ELR (cell line): ENCODE data around the gene PFKFB3.

Source experiments
- DNase-seq: peaks from one replicate; pipeline ENCODE4 v3.0.0-alpha.2; 2015; ENCODE audit warnings: low read depth

PFKFB3 gene

DNA sequence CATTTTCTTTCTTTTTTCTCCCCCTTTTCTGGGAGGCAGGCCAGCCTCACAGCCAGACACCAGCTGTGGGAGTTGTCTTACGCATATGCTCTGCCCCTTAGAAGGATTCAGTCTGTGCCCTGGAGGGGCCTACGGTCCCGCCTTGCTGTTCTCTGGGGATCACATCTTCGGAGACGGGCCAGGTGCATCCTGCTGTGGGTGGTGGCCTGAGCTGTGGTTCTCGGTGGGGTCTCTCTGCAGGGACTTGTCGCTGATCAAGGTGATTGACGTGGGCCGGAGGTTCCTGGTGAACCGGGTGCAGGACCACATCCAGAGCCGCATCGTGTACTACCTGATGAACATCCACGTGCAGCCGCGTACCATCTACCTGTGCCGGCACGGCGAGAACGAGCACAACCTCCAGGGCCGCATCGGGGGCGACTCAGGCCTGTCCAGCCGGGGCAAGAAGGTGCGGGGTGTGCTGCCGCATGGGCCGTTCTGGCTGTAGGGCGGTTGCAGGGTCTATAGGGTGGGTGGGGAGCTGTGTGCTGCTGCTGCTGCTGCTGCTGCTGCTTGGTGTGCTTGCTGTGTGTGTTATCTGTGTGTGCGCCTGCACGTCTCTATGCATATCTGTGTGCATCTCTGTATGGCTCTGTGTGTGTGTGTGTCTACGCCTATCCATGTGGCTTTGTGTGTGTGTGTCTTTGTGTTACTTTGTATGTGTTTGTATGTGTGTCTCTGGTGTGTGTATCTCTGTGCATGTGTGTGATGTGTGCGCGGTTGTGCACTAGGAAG is 17.9 kb downstream of the PFKFB3 start:
- DNase-seq, result no peak

GRCh38 chr10:6221192-6221940 is 18.6 kb downstream of the PFKFB3 start:
- DNase-seq, result no peak

GRCh38 chr10:6221971-6222751 is 19.4 kb downstream of the PFKFB3 start:
- DNase-seq, result peak; percentile 81

DNA sequence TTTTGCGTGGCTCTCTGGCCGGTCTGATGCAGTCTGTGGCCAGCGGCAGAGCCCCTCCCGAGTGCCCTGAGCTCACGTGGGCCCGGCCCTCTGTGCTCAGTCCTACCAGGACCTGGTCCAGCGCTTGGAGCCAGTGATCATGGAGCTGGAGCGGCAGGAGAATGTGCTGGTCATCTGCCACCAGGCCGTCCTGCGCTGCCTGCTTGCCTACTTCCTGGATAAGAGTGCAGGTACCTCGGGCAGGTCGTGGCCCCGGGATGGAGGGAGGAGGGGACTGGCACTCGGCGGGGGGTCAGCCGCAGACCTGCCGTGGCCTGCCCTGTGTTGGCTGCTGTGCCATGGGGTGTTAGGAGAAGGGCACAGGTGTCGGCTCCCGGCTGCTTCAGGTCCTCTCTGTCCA is 20.0 kb downstream of the PFKFB3 start:
- DNase-seq, result no peak

DNA sequence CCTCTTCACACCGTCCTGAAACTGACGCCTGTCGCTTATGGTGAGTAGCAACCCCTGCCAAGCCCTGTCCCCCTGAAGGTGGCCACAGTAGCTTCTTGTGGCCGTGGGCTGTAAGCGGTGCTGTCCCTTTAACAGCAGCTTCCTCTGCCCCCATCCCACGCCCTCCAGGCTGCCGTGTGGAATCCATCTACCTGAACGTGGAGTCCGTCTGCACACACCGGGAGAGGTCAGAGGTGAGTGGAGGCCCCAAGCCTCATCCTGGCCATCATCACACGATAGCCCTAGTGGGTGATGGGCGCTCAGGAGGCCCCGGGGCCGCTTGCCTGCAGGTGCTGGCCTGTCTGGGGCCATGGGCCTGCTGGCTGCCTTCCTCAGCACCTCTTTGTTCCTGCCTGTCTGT is 21.2 kb downstream of the PFKFB3 start:
- no peak for DNase-seq

DNA sequence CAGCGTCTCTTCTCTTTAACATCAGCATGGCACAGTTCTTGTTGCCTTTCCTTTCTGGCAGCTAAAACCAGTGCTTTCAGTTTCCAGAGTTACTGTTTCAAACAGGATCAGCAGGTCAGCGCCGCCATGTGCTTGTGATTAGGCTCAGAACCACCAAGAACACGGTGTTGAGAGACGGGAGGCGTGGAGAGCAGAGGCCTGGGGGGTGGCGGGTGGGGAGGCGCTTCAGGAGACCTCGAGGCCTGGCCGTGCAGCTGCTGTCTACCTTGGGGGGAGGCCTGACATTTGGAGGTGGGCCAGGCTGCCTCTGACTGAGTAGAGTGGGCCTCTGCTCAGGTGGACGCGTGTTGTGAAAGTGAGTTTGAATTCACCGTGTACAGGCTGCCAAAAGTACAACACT is 22.0 kb downstream of the PFKFB3 start:
- DNase-seq, result no peak

GRCh38 chr10:6225263-6225814 is 22.6 kb downstream of the PFKFB3 start:
- no peak for DNase-seq

GRCh38 chr10:6226216-6226615 is 23.5 kb downstream of the PFKFB3 start:
- no peak for DNase-seq

GRCh38 chr10:6227346-6227745 is 24.6 kb downstream of the PFKFB3 start:
- DNase-seq, result no peak

DNA sequence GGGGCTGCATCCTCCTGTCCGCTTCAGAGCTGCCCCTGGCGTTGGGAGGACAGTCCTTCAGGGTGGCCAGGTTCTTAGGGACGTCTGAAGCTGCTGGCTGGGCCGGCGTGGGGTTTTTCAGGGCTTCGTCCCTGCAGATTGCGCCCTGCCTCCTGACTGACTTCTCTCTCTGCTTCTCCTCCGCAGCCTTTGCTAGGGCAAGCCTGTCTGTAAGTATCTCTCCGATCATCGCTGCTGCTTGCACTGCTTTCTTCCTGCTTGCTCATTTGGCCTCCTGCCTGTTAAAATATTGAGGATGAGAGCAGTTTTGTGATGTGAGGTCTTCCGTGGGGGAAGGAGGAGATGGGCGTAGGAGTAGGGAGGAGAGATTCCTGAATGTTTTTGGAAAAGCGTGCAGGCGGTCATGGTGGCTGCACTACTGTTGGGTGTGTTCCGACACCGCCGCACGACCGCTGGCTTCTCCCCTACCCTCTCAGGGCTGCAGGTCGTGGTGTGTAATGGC is 25.3 kb downstream of the PFKFB3 start:
- no peak for DNase-seq

- DNase-seq, result no peak
Observed at GRCh38 chr10:6228647-6229046, 25.9 kb downstream of the PFKFB3 start.

DNA sequence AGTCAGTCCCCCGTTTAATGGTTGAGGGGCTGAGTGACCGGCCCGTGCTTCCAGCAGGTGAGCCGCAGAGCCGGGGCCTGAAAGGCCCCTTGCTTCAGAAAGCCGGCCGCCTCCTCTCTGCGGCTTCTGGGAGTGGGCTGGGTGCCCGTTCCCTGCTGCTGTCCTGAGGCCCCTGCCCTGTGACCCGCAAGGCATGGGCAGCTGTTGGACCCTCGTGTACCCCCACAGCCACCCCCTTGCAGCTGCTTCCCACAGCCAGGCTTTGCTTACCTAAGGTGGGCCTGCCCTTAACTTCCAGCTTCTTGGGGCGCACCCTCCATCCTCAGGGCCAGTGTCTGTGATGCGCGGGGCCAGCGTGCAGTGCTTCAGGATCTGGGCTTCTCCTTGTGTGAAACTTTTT is 26.6 kb downstream of the PFKFB3 start:
- DNase-seq, result no peak

DNA sequence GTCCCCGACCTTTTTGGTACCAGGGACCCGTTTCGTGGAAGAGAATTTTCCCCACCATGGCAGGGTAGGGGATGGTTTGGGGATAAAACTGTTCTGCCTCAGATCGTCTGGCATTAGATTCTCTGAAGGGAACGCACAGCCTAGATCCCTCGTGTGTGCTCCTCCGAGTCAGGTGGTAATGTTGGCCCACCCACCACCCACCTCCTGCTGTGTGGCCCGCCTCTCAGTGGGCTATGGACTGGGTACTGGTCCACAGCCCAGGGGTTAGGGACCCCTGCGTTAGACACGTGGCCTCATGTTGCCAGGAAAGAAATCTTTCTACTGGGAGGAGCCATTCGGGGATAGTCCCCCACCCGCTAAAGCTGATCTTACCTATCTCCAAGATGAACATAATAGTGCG is 27.0 kb downstream of the PFKFB3 start:
- DNase-seq, result no peak

- no peak for DNase-seq
Observed at GRCh38 chr10:6230315-6230714, 27.6 kb downstream of the PFKFB3 start.

DNA sequence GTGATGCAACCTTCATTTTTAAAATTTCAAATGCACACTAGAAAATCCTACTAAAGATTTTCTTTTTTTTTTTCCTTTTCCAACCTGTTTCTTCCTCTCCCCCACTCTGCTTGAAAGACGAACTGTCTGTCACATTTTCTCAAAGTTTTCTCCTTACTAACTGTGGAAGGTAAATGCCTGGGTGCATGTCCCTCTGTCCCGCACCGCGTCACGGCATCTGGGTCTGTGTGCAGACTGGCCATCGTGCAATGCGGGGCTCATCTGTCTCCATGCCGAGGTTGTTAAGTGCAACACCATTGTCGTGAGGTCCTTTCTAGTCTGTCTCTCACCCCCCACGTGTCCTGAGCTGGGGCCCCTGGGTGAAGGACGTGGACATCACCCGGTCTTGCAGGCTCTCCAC is 28.4 kb downstream of the PFKFB3 start:
- DNase-seq, result no peak

DNA sequence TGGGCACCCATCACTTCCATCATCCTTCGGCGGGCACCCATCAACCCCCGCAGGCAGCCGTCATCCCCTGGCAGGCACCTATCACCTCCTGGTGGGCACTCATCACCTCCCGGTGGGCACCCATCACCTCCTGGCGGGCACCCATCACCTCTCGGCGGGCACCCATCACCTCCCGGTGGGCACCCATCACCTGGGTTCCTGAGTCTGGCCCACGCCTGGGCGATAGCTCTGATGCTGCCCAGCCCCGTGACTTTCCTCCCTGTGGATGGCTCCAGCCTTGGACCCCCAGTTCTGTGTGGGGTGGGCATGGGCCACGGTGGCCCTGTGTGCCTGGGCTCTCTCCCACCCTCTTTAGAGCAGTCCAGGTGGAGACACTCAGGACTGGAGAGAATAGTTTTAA is 29.0 kb downstream of the PFKFB3 start:
- DNase-seq, result no peak

DNA sequence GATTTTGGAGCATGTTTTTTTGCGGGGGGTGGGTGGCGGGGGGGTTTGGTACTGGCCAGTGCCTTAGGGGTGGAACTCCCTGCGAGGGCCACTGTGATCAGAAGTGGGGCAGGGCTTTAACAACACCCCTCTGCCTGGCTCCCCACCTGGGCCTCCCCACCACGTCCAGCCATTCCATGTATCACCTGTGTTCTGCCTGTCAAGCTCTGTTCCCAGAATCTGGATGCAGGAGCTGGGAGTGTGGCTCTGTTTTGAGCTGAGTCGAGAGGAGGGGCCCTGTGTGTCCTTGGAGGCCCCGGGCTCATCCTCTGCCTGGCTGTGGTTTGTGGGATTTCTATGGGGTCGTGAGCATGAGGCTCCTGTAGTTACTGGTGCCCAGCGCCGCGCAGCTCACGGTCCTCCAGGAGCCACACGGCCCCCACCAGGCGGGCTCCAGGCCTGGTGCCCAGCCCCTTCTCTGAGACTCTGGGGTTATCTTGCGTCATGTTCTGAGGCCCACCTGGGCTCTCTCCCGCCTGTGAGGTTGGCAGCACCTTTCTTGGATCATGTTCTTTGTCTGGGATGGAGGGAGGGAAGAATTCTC is 29.6 kb downstream of the PFKFB3 start:
- no peak for DNase-seq

- DNase-seq, result no peak
Observed at GRCh38 chr10:6232846-6233724, 30.4 kb downstream of the PFKFB3 start.

GRCh38 chr10:6233725-6234277 is 31.1 kb downstream of the PFKFB3 start:
- no peak for DNase-seq

DNA sequence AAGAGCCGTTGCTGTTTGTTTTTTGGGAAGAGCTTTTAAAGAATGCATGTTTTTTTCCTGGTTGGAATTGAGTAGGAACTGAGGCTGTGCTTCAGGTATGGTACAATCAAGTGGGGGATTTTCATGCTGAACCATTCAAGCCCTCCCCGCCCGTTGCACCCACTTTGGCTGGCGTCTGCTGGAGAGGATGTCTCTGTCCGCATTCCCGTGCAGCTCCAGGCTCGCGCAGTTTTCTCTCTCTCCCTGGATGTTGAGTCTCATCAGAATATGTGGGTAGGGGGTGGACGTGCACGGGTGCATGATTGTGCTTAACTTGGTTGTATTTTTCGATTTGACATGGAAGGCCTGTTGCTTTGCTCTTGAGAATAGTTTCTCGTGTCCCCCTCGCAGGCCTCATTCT is 31.6 kb downstream of the PFKFB3 start:
- DNase-seq, result no peak
